BLaER1 treated with 17β-estradiol and CSF1 and Interleukin-3, amounts not matched to agents 10 nM and 100 nM (cell line): ENCODE data around the gene HSBP1L1.

ENCODE experiments used
- H3K27ac ChIP-seq, 11 experiments: shearing (Covaris generic); formaldehyde crosslinking; 2 replicates each; pipeline ENCODE4 v1.8.1; 2022
- H3K27me3 ChIP-seq, 11 experiments: shearing (Covaris generic); formaldehyde crosslinking; 2 replicates each; pipeline ENCODE4 v1.8.1; 2022
- H3K36me3 ChIP-seq, 11 experiments: shearing (Covaris generic); formaldehyde crosslinking; 2 replicates each; pipeline ENCODE4 v1.8.1; 2022
- H3K4me1 ChIP-seq, 10 experiments: shearing (Covaris generic); formaldehyde crosslinking; 2 replicates each; pipeline ENCODE4 v1.8.1; 2022
- H3K4me2 ChIP-seq, 11 experiments: shearing (Covaris generic); formaldehyde crosslinking; 2 replicates each; pipeline ENCODE4 v1.8.1; 2022
- H3K4me3 ChIP-seq, 10 experiments: shearing (Covaris generic); formaldehyde crosslinking; 2 replicates each; pipeline ENCODE4 v1.8.1; 2022
- H3K9ac ChIP-seq, 11 experiments: shearing (Covaris generic); formaldehyde crosslinking; 2 replicates each; pipeline ENCODE4 v1.8.1; 2022
- H3K9me3 ChIP-seq, 11 experiments: shearing (Covaris generic); formaldehyde crosslinking; replicated peaks in 1 of 11; 2 replicates each; pipeline ENCODE4 v1.8.1; 2022
- H4K20me1 ChIP-seq, 11 experiments: shearing (Covaris generic); formaldehyde crosslinking; 2 replicates each; pipeline ENCODE4 v1.8.1; 2022
- Cebpa-rat ChIP-seq, 11 experiments: shearing (Covaris generic); IDR thresholded peaks; 2 replicates each; pipeline ENCODE4 v1.8.1; 2022

HSBP1L1 gene

GRCh38 chr18:80012714-80013113 lies 48.3 kb downstream of the HSBP1L1 start:
- H3K27ac ChIP-seq = no peak overlapping the region
- H3K4me2 ChIP-seq = no peak overlapping the region
- H3K27me3 ChIP-seq = no peaks in the 10 kb centered on the region
- no peaks in the 10 kb centered on the region for H3K4me1 ChIP-seq
- peaks cover 40 to 62% (median 56%) of the 10 kb centered on the region in 11 experiments for H3K9me3 ChIP-seq
- TF ChIP-seq Cebpa-rat (IDR thresholded peaks at IDR 0.05) = no peak
- H3K4me3 ChIP-seq = no peak overlapping the region
- no peak overlapping the region for H3K9ac ChIP-seq
- H3K36me3 ChIP-seq = peaks cover 0 to 8% (median 0%) of the 10 kb centered on the region in 11 experiments; a peak in 6 of 22 replicates
- H4K20me1 ChIP-seq = no peaks in the 10 kb centered on the region
